AG09309 (cell line): ENCODE results near the gene RHOT1.

Experiments used
- DNase-seq: peaks from one replicate; pipeline ENCODE4 v3.0.0-alpha.2; 2010; ENCODE audit warnings: low read depth
- H3K4me3 ChIP-seq: 2 replicates; pipeline ENCODE4 v1.5.1; 2011; ENCODE audit warnings: mild to moderate bottlenecking, low read depth, low read length, moderate library complexity; ENCODE audit not compliant: control insufficient read depth
- TF ChIP-seq, protein P1 (sequence below): IDR thresholded peaks from 2 replicates; pipeline ENCODE4 v1.5.1; 2011; ENCODE audit warnings: mild to moderate bottlenecking, low read depth, low read length, inconsistent platforms; ENCODE audit not compliant: insufficient read depth, control insufficient read depth; ENCODE audit errors: missing control alignments

RHOT1 gene

DNA sequence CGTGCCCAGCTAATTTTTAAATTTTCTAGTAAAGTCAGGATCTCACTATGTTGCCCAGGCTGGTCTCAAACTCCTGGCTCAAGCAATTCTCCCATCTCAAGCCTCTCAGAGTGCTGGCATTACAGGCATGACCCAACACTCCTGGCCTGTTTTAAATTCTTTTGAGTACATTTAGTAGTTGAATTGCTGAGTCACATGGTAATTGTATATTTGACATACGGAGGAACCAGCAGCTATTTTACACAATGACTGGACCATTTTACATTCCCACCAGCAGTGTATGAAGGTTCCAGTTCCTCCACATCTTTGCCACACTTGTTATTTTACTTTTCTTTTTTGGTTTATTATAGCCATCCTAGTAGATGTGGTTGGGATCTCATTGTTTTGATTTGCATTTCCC is 43.6 kb downstream of the RHOT1 start:
- no peak for DNase-seq
- no peak overlapping the region for H3K4me3 ChIP-seq
- TF ChIP-seq, protein P1, sequence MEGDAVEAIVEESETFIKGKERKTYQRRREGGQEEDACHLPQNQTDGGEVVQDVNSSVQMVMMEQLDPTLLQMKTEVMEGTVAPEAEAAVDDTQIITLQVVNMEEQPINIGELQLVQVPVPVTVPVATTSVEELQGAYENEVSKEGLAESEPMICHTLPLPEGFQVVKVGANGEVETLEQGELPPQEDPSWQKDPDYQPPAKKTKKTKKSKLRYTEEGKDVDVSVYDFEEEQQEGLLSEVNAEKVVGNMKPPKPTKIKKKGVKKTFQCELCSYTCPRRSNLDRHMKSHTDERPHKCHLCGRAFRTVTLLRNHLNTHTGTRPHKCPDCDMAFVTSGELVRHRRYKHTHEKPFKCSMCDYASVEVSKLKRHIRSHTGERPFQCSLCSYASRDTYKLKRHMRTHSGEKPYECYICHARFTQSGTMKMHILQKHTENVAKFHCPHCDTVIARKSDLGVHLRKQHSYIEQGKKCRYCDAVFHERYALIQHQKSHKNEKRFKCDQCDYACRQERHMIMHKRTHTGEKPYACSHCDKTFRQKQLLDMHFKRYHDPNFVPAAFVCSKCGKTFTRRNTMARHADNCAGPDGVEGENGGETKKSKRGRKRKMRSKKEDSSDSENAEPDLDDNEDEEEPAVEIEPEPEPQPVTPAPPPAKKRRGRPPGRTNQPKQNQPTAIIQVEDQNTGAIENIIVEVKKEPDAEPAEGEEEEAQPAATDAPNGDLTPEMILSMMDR, result no peak

DNA sequence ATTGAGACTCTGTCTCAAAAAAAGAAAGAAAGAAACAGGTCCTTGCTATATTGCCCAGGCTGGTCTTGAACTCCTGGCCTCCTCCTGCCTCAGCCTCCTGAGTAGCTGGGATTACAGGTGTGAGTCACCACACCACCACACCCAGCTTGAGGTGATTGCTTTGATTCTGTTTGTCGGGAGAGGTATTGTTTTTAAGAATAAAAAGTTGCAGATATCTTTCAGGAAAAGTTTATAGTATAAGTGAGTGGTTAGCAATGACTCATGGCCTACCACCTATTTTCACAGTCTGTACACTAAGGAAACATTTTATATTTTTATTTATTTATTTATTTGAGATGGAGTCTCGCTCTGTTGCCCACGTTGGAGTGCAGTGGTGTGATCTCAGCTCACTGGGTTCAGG is 45.0 kb downstream of the RHOT1 start:
- TF ChIP-seq, protein P1, result no peak
- no peak for DNase-seq
- H3K4me3 ChIP-seq, result no peak overlapping the region

DNA sequence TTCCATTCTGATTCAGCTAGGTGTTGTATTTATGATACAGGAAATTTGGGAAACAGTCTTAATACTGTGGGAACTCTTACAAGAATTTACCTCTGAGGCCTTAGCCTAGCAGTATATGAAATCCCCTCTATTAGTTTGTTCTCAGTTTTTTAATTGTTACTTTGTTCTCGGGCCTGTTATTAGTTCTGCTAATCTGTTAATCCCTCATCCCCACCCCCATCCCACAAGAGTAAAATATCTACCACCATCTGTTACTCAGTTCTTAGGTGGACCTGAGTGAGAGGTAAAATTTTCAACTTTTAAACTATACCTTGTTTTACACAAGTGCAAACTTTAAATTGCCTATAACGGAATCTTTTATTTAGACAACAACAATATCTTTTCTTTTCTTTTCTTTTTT is 47.0 kb downstream of the RHOT1 start:
- no peak for DNase-seq
- no peak overlapping the region for H3K4me3 ChIP-seq
- TF ChIP-seq, protein P1, result no peak

DNA sequence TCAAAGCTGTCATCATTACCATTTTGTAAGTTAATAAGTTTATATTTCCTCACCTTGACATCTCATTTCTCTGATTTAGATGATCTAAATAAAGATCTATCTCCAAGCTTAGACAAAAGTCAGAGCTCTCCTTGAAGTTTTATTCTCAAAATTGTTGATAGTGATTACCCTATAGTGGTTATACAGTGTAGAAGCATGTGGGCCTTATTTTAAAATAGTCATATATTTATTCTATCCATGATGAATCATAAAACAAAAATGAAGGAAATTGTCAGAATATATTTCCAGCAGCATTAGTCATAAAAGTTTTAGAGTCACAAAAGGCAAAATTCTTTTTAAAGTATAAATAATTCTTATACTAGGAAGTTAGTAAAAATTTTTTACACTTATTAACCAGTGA is 49.0 kb downstream of the RHOT1 start:
- no peak for DNase-seq
- TF ChIP-seq, protein P1, result no peak
- no peak overlapping the region for H3K4me3 ChIP-seq

DNA sequence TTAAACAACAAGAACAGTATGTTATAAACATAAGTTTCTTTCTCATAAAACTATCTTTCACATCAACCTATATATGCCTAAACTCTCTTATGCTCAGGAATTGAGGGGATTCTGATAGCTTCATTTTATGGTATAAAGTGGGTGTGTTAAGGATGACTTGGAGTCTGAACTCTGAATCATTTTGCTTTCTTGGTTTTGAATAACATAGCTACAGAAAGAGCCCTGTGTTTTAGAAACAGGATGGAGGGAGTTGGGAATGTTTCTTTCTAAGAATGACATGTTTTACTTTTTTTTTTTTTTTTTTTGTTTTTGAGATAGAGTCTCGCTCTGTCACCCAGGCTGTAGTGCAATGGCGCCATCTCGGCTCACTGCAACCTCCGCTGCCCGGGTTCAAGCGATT is 50.1 kb downstream of the RHOT1 start:
- no peak overlapping the region for H3K4me3 ChIP-seq
- no peak for DNase-seq
- TF ChIP-seq, protein P1, result no peak

DNA sequence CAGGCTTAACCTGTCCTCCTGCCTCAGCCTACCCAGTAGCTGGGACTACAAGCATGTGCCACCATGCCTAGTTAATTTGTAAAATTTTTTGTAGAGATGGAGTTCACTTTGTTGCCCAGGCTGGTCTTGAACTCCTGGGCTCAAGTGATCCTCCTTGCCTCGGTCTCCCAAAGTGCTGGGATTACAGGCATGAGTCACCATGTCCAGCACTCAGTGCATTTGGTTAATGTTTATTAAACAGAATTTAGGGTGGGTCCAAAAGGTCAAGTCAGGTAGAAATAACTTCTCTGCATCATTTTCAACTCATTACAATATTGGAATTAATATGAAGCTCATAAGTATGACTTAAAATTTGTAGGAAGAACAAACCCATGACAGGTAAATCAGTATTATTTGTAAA is 55.7 kb downstream of the RHOT1 start:
- H3K4me3 ChIP-seq, result no peak overlapping the region
- no peak for DNase-seq
- TF ChIP-seq, protein P1, result no peak

DNA sequence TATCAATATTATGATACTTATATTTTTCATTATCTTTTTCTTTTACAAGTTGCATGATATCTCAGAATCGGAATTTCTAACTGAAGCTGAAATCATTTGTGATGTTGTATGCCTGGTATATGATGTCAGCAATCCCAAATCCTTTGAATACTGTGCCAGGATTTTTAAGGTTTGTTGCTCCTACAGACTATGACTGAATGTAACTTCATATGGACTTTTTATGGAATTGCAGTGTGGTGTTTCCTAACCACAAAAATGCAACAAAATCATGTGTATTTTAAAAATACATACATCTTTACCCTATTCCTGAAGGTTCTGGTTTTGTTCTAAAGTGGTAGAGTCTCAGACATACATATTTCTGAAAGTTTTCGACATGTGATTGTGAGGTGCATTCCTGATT is 64.6 kb downstream of the RHOT1 start:
- no peak for DNase-seq
- no peak overlapping the region for H3K4me3 ChIP-seq
- TF ChIP-seq, protein P1, result no peak
